H1 (cell line): ENCODE results near the gene USH2A. TPM values are rescaled to one million over a fixed set of nuclear protein-coding genes. Genes with fewer than 3 reads are reported as not detected.

Source experiments
- CTCF ChIA-PET: fragments of 300-600 bp; sonication (Branson Sonifier 250); formaldehyde crosslinking; loops from one replicate; lab custom pipeline; 2021; ENCODE audit not compliant: partially characterized antibody; lab: Charles Lee
- POLR2A ChIA-PET: fragments of 300-600 bp; sonication (Branson Sonifier 250); formaldehyde crosslinking; loops from one replicate; lab custom pipeline; 2021; ENCODE audit warnings: inconsistent platforms; ENCODE audit not compliant: partially characterized antibody; lab: Charles Lee
- DNase-seq, 2 experiments: peaks; one replicate each; pipeline versions ENCODE4 v3.0.0 to v3.0.0-alpha.2; 2010 to 2022; ENCODE audit warnings: low spot score in 2 of 2, low read depth in 1 of 2, mixed read lengths in 1 of 2
- FAIRE-seq: peaks from 2 replicates; lab custom pipeline; 2011; peaks lifted over from hg19 to GRCh38; lab: Jason Lieb, UNC
- H2AFZ ChIP-seq: 2 replicates; pipeline ENCODE4 v1.8.1; 2012; ENCODE audit warnings: low read length, inconsistent platforms
- H2AK5ac ChIP-seq: 2 replicates; pipeline ENCODE4 v1.6.1; 2013; ENCODE audit warnings: low read depth, low read length
- H2BK120ac ChIP-seq: replicated peaks from 2 replicates; pipeline ENCODE3; 2013; ENCODE audit warnings: low read depth, low read length, inconsistent platforms
- H2BK12ac ChIP-seq: 2 replicates; pipeline ENCODE4 v1.6.1; 2013; ENCODE audit warnings: low read depth, low read length
- H2BK15ac ChIP-seq: 2 replicates; pipeline ENCODE4 v1.6.1; 2013; ENCODE audit warnings: low read length
- H2BK20ac ChIP-seq: 2 replicates; pipeline ENCODE4 v1.6.1; 2013; ENCODE audit warnings: low read length
- H2BK5ac ChIP-seq: 2 replicates; pipeline ENCODE4 v1.6.1; 2013; ENCODE audit warnings: low read depth, low read length
- H3K14ac ChIP-seq: 2 replicates; pipeline ENCODE4 v1.6.1; 2013; ENCODE audit warnings: inconsistent platforms; ENCODE audit not compliant: insufficient read length
- H3K18ac ChIP-seq: 2 replicates; pipeline ENCODE4 v1.6.1; 2013; ENCODE audit warnings: low read length; ENCODE audit errors: extremely low read depth
- H3K23ac ChIP-seq: 2 replicates; pipeline ENCODE4 v1.6.1; 2013; ENCODE audit warnings: inconsistent platforms; ENCODE audit not compliant: insufficient read length
- H3K23me2 ChIP-seq: 2 replicates; pipeline ENCODE4 v1.6.1; 2013; ENCODE audit warnings: low read depth, low read length
- H3K27ac ChIP-seq: 2 replicates; pipeline ENCODE4 v1.6.1; 2011; ENCODE audit warnings: low read depth, low read length, inconsistent platforms
- H3K27me3 ChIP-seq, 4 experiments: replicated peaks in 1 of 4; 1 replicate in 1 of 4; 2 replicates in 3 of 4; pipeline versions ENCODE4 v1.6.1 to v1.8.1; 2011 to 2013; ENCODE audit warnings: low read length in 3 of 4, mild to moderate bottlenecking in 3 of 4, inconsistent platforms in 2 of 4, mixed read lengths in 2 of 4, moderate library complexity in 1 of 4; ENCODE audit not compliant: control insufficient read depth in 3 of 4, insufficient read depth in 3 of 4; ENCODE audit errors: extremely low read depth in 1 of 4
- H3K36me3 ChIP-seq, 4 experiments: 2 replicates each; pipeline versions ENCODE4 v1.6.1 to v1.8.1; 2011 to 2013; ENCODE audit warnings: mild to moderate bottlenecking in 4 of 4, low read length in 3 of 4, moderate library complexity in 2 of 4, control low read depth in 1 of 4, inconsistent platforms in 1 of 4; ENCODE audit not compliant: insufficient read depth in 4 of 4, control insufficient read depth in 2 of 4
- H3K4ac ChIP-seq: replicated peaks from 2 replicates; pipeline ENCODE3; 2013; ENCODE audit warnings: low read length, low read depth, mixed read lengths, inconsistent platforms; ENCODE audit not compliant: insufficient read length
- H3K4me1 ChIP-seq, 4 experiments: replicated peaks in 1 of 4; 1 replicate in 1 of 4; 2 replicates in 3 of 4; pipeline versions ENCODE4 v1.6.1 to v1.8.1; 2011 to 2013; ENCODE audit warnings: low read length in 3 of 4, inconsistent platforms in 2 of 4, mixed read lengths in 1 of 4; ENCODE audit not compliant: insufficient read depth in 4 of 4, control insufficient read depth in 3 of 4
- H3K4me2 ChIP-seq, 2 experiments: 2 replicates each; pipeline versions ENCODE4 v1.6.1 to v1.8.1; 2011 to 2013; ENCODE audit warnings: low read depth in 2 of 2, low read length in 2 of 2, control low read depth in 1 of 2, inconsistent platforms in 1 of 2, mild to moderate bottlenecking in 1 of 2; ENCODE audit not compliant: insufficient read depth in 1 of 2
- H3K4me3 ChIP-seq, 4 experiments: fragments of 200-600, 300-600 bp in 1 of 4; sonication (generic), shearing (Covaris generic), sonication (Bioruptor Twin) in 1 of 4; 2 replicates each; pipeline versions ENCODE4 v1.5.1 to v1.8.1; 2011 to 2016; ENCODE audit warnings: low read length in 4 of 4, low read depth in 3 of 4, control low read depth in 2 of 4, inconsistent platforms in 2 of 4, mild to moderate bottlenecking in 2 of 4, mixed read lengths in 1 of 4, moderate library complexity in 1 of 4; ENCODE audit not compliant: insufficient read depth in 2 of 4; ENCODE audit errors: extremely low read depth in 1 of 4
- H3K56ac ChIP-seq: replicated peaks from 2 replicates; pipeline ENCODE3; 2013; ENCODE audit warnings: low read depth, mild to moderate bottlenecking, mixed read lengths, low read length, inconsistent platforms; ENCODE audit not compliant: insufficient read length
- H3K79me1 ChIP-seq: 2 replicates; pipeline ENCODE4 v1.6.1; 2013; ENCODE audit warnings: low read depth, low read length, control low read depth
- H3K79me2 ChIP-seq, 2 experiments: 2 replicates each; pipeline versions ENCODE4 v1.6.1 to v1.8.1; 2012 to 2013; ENCODE audit warnings: low read length in 2 of 2, mild to moderate bottlenecking in 2 of 2, inconsistent platforms in 1 of 2; ENCODE audit not compliant: insufficient read depth in 2 of 2, control insufficient read depth in 1 of 2
- H3K9ac ChIP-seq, 4 experiments: replicated peaks in 1 of 4; 1 replicate in 1 of 4; 2 replicates in 3 of 4; pipeline versions ENCODE4 v1.6.1 to v1.8.1; 2011 to 2013; ENCODE audit warnings: low read depth in 3 of 4, low read length in 3 of 4, control low read depth in 2 of 4, mild to moderate bottlenecking in 2 of 4, moderate library complexity in 2 of 4, inconsistent platforms in 1 of 4; ENCODE audit errors: extremely low read depth in 1 of 4
- H3K9me3 ChIP-seq, 2 experiments: 2 replicates each; pipeline versions ENCODE4 v1.6.1 to v1.8.1; 2012 to 2013; ENCODE audit warnings: mild to moderate bottlenecking in 2 of 2, moderate library complexity in 2 of 2, control low read depth in 1 of 2, inconsistent platforms in 1 of 2, low read depth in 1 of 2, low read length in 1 of 2, mixed read lengths in 1 of 2; ENCODE audit not compliant: insufficient read depth in 2 of 2
- H4K20me1 ChIP-seq, 2 experiments: replicated peaks in 1 of 2; 2 replicates each; pipeline versions ENCODE3 to v1.8.1; 2011 to 2013; ENCODE audit warnings: inconsistent platforms in 2 of 2, low read length in 2 of 2, mild to moderate bottlenecking in 1 of 2; ENCODE audit not compliant: insufficient read depth in 2 of 2, control insufficient read depth in 1 of 2
- H4K5ac ChIP-seq: 2 replicates; pipeline ENCODE4 v1.6.1; 2013; ENCODE audit warnings: low read length, low read depth, mixed read lengths, inconsistent platforms; ENCODE audit not compliant: insufficient read length
- H4K8ac ChIP-seq: 2 replicates; pipeline ENCODE4 v1.8.0; 2013; ENCODE audit warnings: mild to moderate bottlenecking, moderate library complexity, low read length, inconsistent platforms; ENCODE audit not compliant: insufficient read depth; ENCODE audit errors: extremely low read depth
- H4K91ac ChIP-seq: replicated peaks from 2 replicates; pipeline ENCODE3; 2013; ENCODE audit warnings: low read length, mixed read lengths, inconsistent platforms; ENCODE audit not compliant: insufficient read length
- CEBPB ChIP-seq: IDR thresholded peaks from 2 replicates; pipeline ENCODE4 v1.6.1; 2012; ENCODE audit warnings: low read depth, low read length
- CHD2 ChIP-seq: IDR thresholded peaks from 2 replicates; pipeline ENCODE4 v1.6.1; 2012; ENCODE audit warnings: low read length, improper control_type of control experiment
- POU5F1 ChIP-seq: IDR thresholded peaks from 2 replicates; pipeline ENCODE4 v1.6.1; 2011; ENCODE audit warnings: low read depth, mild to moderate bottlenecking, low read length, moderate library complexity
- WGBS, 2 experiments: shearing (Covaris generic) in 1 of 2; methylation state at CpG; one replicate each; pipeline versions ENCODE4 v1.1.6 to v1.1.7; 2013 to 2015; ENCODE audit warnings: low lambda C conversion rate in 2 of 2, mixed read lengths in 2 of 2, inconsistent platforms in 1 of 2, low coverage in 1 of 2, missing lambda C conversion rate in 1 of 2; ENCODE audit not compliant: insufficient replicate concordance in 2 of 2, insufficient coverage in 1 of 2, insufficient read length in 1 of 2; ENCODE audit errors: extremely low coverage in 1 of 2, missing lambda C conversion rate in 1 of 2; 5-methylcytosine and 5-hydroxymethylcytosine counted together
- polyA plus RNA-seq, 7 experiments: library from polyadenylated mRNA; depleted of rRNA in 3 of 7; stranded (reverse) in 5 of 7; unstranded in 2 of 7; fragments of >200 nt in 5 of 7; fragments of 200-250 nt in 2 of 7; gene quantifications; 1 replicate in 5 of 7; 2 replicates in 1 of 7; 4 replicates in 1 of 7; pipeline versions ENCODE4 v1.2.1 to v1.2.3, GENCODE V29; 2011 to 2013; ENCODE audit warnings: missing spikeins in 2 of 7, mixed read lengths in 2 of 7
- total RNA-seq: library from RNA; stranded (reverse); fragmentation: NEBNext Ultra II Directional; extraction: Animal tissue kit (Norgen Biotek cat#: 25700); gene quantifications from 2 replicates; pipeline ENCODE4 v1.2.1, GENCODE V29; 2021

The USH2A gene
- total and polyA plus RNA-seq, 2 of the 8 experiments (the other 6 are each of a cell fraction or from before 2014, with no cell fraction given): 0.02 to 0.17 TPM

DNA sequence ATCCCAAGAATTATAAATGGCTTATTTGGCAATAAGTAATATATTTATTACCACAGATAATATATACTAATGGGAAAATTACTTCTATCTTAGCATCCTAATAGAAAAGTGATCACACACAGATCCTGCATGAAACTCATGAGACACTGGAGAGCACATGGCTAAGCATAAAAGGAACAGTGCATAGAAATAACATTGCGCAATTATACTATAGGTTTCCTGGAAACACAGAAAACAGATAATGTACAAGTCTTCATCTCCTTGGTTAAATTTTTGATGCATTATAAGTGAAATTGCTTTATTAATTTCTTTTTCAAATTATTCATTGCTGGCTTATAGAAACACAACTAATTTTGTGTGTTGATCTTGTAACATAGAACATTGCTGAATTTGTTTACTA is 210.4 kb downstream of the USH2A start:
- Histone ChIP-seq H3K4me3 (no peak overlapping the region), H2BK15ac (no peak overlapping the region), H2BK12ac (no peak overlapping the region), H4K91ac (no peak overlapping the region), H3K4me1 (no peaks in the 10 kb centered on the region), H3K4ac (no peak overlapping the region), H2BK120ac (no peak overlapping the region), H3K79me1 (no peaks in the 10 kb centered on the region), H4K20me1 (no peaks in the 10 kb centered on the region), H3K23ac (no peak overlapping the region), H2BK5ac (no peak overlapping the region), H3K4me2 (no peak overlapping the region), H2BK20ac (no peak overlapping the region), H3K9ac (no peak overlapping the region), H3K36me3 (no peaks in the 10 kb centered on the region), H3K56ac (no peak overlapping the region), H2AK5ac (no peak overlapping the region), H3K23me2 (no peaks in the 10 kb centered on the region), H3K9me3 (no peaks in the 10 kb centered on the region), H3K27me3 (no peaks in the 10 kb centered on the region), H4K5ac (no peak overlapping the region), H3K27ac (no peak overlapping the region), H4K8ac (no peak overlapping the region), H3K79me2 (no peaks in the 10 kb centered on the region), H3K14ac (no peak overlapping the region), H2AFZ (no peak overlapping the region), H3K18ac (no peak overlapping the region)
- ChIA-PET CTCF (interaction anchor here (1.4 kb wide), 1 partner anchor 8 kb away, joined by 4 read pairs; no protein-coding TSS in a partner anchor), POLR2A (no interaction called here)
- TF ChIP-seq POU5F1 (no peak), CHD2 (no peak), CEBPB (peak; percentile 94)
- WGBS, 2 experiments: 90% methylated on average over 1 of the region's 1 CpG; no CpG with 5 or more reads in 1 of the 2 experiments
- no peak for DNase-seq
- no peak for FAIRE-seq
